A549 treated with RU486 at 1 μM for 4 hours (cell line): ENCODE results near the gene KRTAP20-1. TPM values are rescaled to one million over a fixed set of nuclear protein-coding genes. Genes with fewer than 3 reads are reported as not detected.

Source experiments
- total RNA-seq: library from RNA; stranded (reverse); fragments of 200-300 nt; extraction: Qiagen RNA extraction; gene quantifications from 5 replicates; pipeline ENCODE4 v1.2.3, GENCODE V29; 2022; ENCODE audit warnings: low read depth

The KRTAP20-1 gene, protein sequence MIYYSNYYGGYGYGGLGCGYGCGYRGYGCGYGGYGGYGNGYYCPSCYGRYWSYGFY
- total RNA-seq: not detected in 5 replicates

GRCh38 chr21:30616125-30616524 is at the start of gene KRTAP20-1:
Gene KRTAP20-1 (plus strand): TSS chr21:30616425. CDS start chr21:30616455, 30 bp downstream.

GRCh38 chr21:30590297-30590696 is 25.9 kb upstream of the KRTAP20-1 start, which contains the start of gene KRTAP22-2:
Gene KRTAP22-2 (minus strand): TSS chr21:30590397.

DNA sequence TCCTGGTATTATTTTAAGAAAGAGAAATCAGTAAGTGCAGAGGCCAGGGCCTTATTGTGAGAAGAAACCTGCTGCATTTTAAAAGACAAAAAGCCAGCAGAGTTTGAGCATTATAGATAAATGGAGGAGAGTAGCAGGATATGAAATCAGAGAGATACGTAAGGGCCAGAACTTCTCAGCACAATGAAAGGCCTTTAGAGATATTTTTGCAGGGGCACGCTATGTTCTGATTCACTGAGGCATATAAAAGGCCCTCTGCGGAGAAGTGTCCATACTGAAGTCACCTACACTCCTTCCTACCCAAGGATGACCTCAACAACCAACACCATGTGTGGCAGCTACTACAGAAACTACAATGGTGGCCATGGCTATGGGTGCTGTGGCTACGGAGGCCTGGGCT is 24.1 kb upstream of the KRTAP20-1 start, which contains the start of gene KRTAP6-3:
Gene KRTAP6-3, plus strand, starts transcription at position 301 of the 400 bp plus-strand sequence. Its CDS starts 6 bp downstream, at position 307.

GRCh38 chr21:30598802-30599201 is 17.4 kb upstream of the KRTAP20-1 start, which contains the start of gene KRTAP6-2:
Gene KRTAP6-2 (minus strand): TSS chr21:30598902. CDS start chr21:30598874, 28 bp downstream.

DNA sequence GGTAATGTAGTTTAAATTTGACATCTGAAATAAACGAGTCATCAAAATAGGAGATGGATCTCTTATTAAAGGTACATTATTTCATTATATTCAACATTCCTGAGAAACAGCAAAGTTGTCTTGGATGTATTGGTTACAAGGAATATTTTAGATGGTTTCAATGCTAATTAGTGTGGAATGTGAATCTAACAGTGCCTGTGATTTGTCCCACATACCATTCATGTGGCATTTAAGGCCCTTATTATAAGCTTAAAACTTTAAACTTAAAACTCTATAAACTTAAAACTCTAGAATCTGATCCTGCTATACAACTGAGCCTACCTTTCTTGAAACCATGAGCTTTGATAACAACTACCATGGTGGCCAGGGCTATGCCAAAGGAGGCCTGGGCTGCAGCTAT is 15.4 kb upstream of the KRTAP20-1 start, which contains the start of gene KRTAP22-1:
Gene KRTAP22-1, plus strand, starts transcription at position 301 of the 400 bp plus-strand sequence.

GRCh38 chr21:30613836-30614235 is 2.4 kb upstream of the KRTAP20-1 start, which contains the start of gene KRTAP6-1:
Gene KRTAP6-1 (minus strand): TSS chr21:30613930. CDS start chr21:30613904, 26 bp downstream.

DNA sequence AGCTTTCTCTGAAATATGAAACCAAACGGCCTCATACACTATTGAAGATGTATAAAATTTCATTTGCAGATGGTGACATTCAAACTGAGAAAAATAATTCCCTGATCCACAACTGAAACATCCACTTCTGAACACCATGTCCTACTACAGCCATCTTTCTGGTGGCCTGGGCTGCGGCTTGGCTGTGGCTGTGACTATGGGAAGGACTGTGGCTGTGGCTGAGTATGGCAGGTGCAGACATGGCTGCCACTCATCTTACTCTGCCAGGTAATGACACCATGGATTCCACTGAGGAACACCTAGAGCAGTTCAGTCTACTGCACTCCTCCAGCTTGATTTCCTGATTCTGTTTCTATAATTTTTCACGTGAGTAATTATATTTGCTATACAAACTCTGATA is 4.3 kb downstream of the KRTAP20-1 start, which contains the start of gene KRTAP20-4:
Gene KRTAP20-4, plus strand, starts transcription at position 106 of the 400 bp plus-strand sequence.

GRCh38 chr21:30634906-30635305 is 18.7 kb downstream of the KRTAP20-1 start, which contains the start of gene KRTAP20-2:
Gene KRTAP20-2 (plus strand): TSS chr21:30635206. CDS start chr21:30635264, 58 bp downstream.

DNA sequence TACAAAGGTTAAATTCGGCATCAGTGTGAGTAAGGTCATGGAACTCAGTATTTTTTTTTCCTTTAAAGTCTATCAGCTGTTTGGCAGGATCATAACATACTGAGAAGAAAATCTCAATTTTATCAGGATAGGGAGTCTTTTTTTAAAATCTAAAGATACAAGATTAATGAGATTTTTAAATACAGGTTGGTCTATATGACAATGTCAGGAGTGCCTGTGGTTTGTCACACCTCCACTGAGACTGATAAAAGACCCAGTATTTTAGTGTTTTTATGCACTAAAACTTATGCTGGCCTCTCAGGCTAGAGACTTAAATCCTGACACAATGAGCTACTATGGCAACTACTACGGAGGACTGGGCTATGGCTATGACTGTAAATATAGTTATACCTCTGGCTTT is 26.3 kb downstream of the KRTAP20-1 start, which contains the start of gene KRTAP20-3:
Gene KRTAP20-3, plus strand, starts transcription at position 301 of the 400 bp plus-strand sequence.

Other genes with a start within 250 kb of the KRTAP20-1 start
- not detected in 5 replicates for gene KRTAP13-2, start 244.2 kb upstream of the KRTAP20-1 start, total RNA-seq
- gene KRTAP13-1, start 220.4 kb upstream of the KRTAP20-1 start, total RNA-seq: not detected in 5 replicates
- not detected in 5 replicates for gene KRTAP13-3, start 190.5 kb upstream of the KRTAP20-1 start, total RNA-seq
- not detected in 5 replicates for gene KRTAP13-4, start 186.2 kb upstream of the KRTAP20-1 start, total RNA-seq
- not detected in 5 replicates for gene KRTAP15-1, start 176.2 kb upstream of the KRTAP20-1 start, total RNA-seq
- not detected in 5 replicates for gene KRTAP19-1, start 136.1 kb upstream of the KRTAP20-1 start, total RNA-seq
- gene KRTAP19-2, start 129.0 kb upstream of the KRTAP20-1 start, total RNA-seq: not detected in 5 replicates
- not detected in 5 replicates for gene KRTAP19-3, start 124.4 kb upstream of the KRTAP20-1 start, total RNA-seq
- not detected in 5 replicates for gene KRTAP19-4, start 119.3 kb upstream of the KRTAP20-1 start, total RNA-seq
- not detected in 5 replicates for gene KRTAP19-5, start 114.3 kb upstream of the KRTAP20-1 start, total RNA-seq
- gene KRTAP19-6, start 74.6 kb upstream of the KRTAP20-1 start, total RNA-seq: not detected in 5 replicates
- not detected in 5 replicates for gene KRTAP19-7, start 55.1 kb upstream of the KRTAP20-1 start, total RNA-seq
- not detected in 5 replicates for gene KRTAP22-2, start 26.0 kb upstream of the KRTAP20-1 start, total RNA-seq
- not detected in 5 replicates for gene KRTAP6-3, start 24.0 kb upstream of the KRTAP20-1 start, total RNA-seq
- not detected in 5 replicates for gene KRTAP6-2, start 17.5 kb upstream of the KRTAP20-1 start, total RNA-seq
- not detected in 5 replicates for gene KRTAP22-1, start 15.3 kb upstream of the KRTAP20-1 start, total RNA-seq
- not detected in 5 replicates for gene KRTAP6-1, start 2.5 kb upstream of the KRTAP20-1 start, total RNA-seq
- gene KRTAP20-4, start 4.2 kb downstream of the KRTAP20-1 start, total RNA-seq: not detected in 5 replicates
- not detected in 5 replicates for gene KRTAP20-2, start 18.8 kb downstream of the KRTAP20-1 start, total RNA-seq
- gene KRTAP20-3, start 26.4 kb downstream of the KRTAP20-1 start, total RNA-seq: not detected in 5 replicates
- gene KRTAP21-3, start 102.4 kb downstream of the KRTAP20-1 start, total RNA-seq: not detected in 5 replicates
- not detected in 5 replicates for gene KRTAP21-2, start 130.8 kb downstream of the KRTAP20-1 start, total RNA-seq
- gene KRTAP21-1, start 139.0 kb downstream of the KRTAP20-1 start, total RNA-seq: not detected in 5 replicates
- gene KRTAP8-1, start 196.8 kb downstream of the KRTAP20-1 start, total RNA-seq: not detected in 5 replicates
- not detected in 5 replicates for gene KRTAP7-1, start 213.3 kb downstream of the KRTAP20-1 start, total RNA-seq